ENCODE measurements around the gene ZBTB33. TPM values are rescaled to one million over a fixed set of nuclear protein-coding genes. Genes with fewer than 3 reads are reported as not detected.

Gene ZBTB33
- total and polyA plus RNA-seq, 2 experiments from 2014 or later = 8.5 to 11.6 TPM

GRCh38 chrX:120290107-120290506, 39.5 kb downstream of the ZBTB33 start:
- Histone ChIP-seq H3K9me2 (ENCODE audit: insufficient read depth) (no peaks in the 10 kb centered on the region), H3F3A (ENCODE audit: insufficient read depth) (no peaks in the 10 kb centered on the region), H3K36me3 (ENCODE audit: low read depth) (no peaks in the 10 kb centered on the region), H2AFZ (no peak overlapping the region), H3K27ac (no peak overlapping the region), H4K20me1 (ENCODE audit: insufficient read depth) (no peaks in the 10 kb centered on the region), H3K4me3 (no peak overlapping the region), H3K9me3 (ENCODE audit: low read depth) (no peaks in the 10 kb centered on the region), H3K4me2 (ENCODE audit: unreplicated experiment) (no peak overlapping the region), H3K79me2 (ENCODE audit: insufficient read depth) (no peaks in the 10 kb centered on the region), H3K4me1 (ENCODE audit: insufficient read depth) (no peaks in the 10 kb centered on the region), H3K27me3 (replicated peaks; ENCODE audit: insufficient read depth) (no peaks in the 10 kb centered on the region), H3K9ac (no peak overlapping the region)
- TF ChIP-seq EZH2phosphoT487 (IDR thresholded peaks at IDR 0.05; ENCODE audit: insufficient read depth, low read depth) (no peak), EZH2 (IDR thresholded peaks at IDR 0.05; ENCODE audit: insufficient read depth, poor library complexity, severe bottlenecking) (no peak)
- no peak for DNase-seq
- in situ Hi-C loops (cut with MboI) = no loop called here

- no peak overlapping the region for H3K4me3 ChIP-seq
- no peaks in the 10 kb centered on the region for H3F3A ChIP-seq (ENCODE audit: insufficient read depth)
- H3K4me2 ChIP-seq (ENCODE audit: unreplicated experiment) = no peak overlapping the region
- H3K9ac ChIP-seq = no peak overlapping the region
- 66 to 74% methylated on average over 6 of the region's 6 CpGs for WGBS, 2 experiments (ENCODE audit: low coverage in 1 of 2, low lambda C conversion rate in 2 of 2, missing lambda C conversion rate in 2 of 2)
- DNase-seq = no peak
- H2AFZ ChIP-seq = no peak overlapping the region
- in situ Hi-C loops (cut with MboI) = no loop called here
- H3K9me3 ChIP-seq (ENCODE audit: low read depth) = no peaks in the 10 kb centered on the region
- H3K4me1 ChIP-seq (ENCODE audit: insufficient read depth) = no peaks in the 10 kb centered on the region
- no peaks in the 10 kb centered on the region for H3K27me3 ChIP-seq (replicated peaks; ENCODE audit: insufficient read depth)
- no peaks in the 10 kb centered on the region for H3K36me3 ChIP-seq (ENCODE audit: low read depth)
- no peak overlapping the region for H3K27ac ChIP-seq
- no peaks in the 10 kb centered on the region for H3K79me2 ChIP-seq (ENCODE audit: insufficient read depth)
- no peaks in the 10 kb centered on the region for H3K9me2 ChIP-seq (ENCODE audit: insufficient read depth)
- TF ChIP-seq EZH2phosphoT487 (IDR thresholded peaks at IDR 0.05; ENCODE audit: insufficient read depth, low read depth) = no peak
- no peak for TF ChIP-seq EZH2 (IDR thresholded peaks at IDR 0.05; ENCODE audit: insufficient read depth, poor library complexity, severe bottlenecking)
- no peaks in the 10 kb centered on the region for H4K20me1 ChIP-seq (ENCODE audit: insufficient read depth)
Observed at GRCh38 chrX:120291211-120291610, 40.6 kb downstream of the ZBTB33 start.

GRCh38 chrX:120293015-120293414, 42.4 kb downstream of the ZBTB33 start:
- Histone ChIP-seq H3K27ac (no peak overlapping the region), H3K4me1 (ENCODE audit: insufficient read depth) (no peaks in the 10 kb centered on the region), H3K4me2 (ENCODE audit: unreplicated experiment) (no peak overlapping the region), H3K36me3 (ENCODE audit: low read depth) (no peaks in the 10 kb centered on the region), H3K4me3 (no peak overlapping the region), H2AFZ (no peak overlapping the region), H3K27me3 (replicated peaks; ENCODE audit: insufficient read depth) (no peaks in the 10 kb centered on the region), H3F3A (ENCODE audit: insufficient read depth) (no peaks in the 10 kb centered on the region), H3K9me3 (ENCODE audit: low read depth) (no peaks in the 10 kb centered on the region), H3K79me2 (ENCODE audit: insufficient read depth) (no peaks in the 10 kb centered on the region), H3K9ac (no peak overlapping the region), H4K20me1 (ENCODE audit: insufficient read depth) (no peaks in the 10 kb centered on the region), H3K9me2 (ENCODE audit: insufficient read depth) (no peaks in the 10 kb centered on the region)
- no peak for DNase-seq
- TF ChIP-seq EZH2phosphoT487 (IDR thresholded peaks at IDR 0.05; ENCODE audit: insufficient read depth, low read depth) (no peak), EZH2 (IDR thresholded peaks at IDR 0.05; ENCODE audit: insufficient read depth, poor library complexity, severe bottlenecking) (no peak)
- in situ Hi-C loops (cut with MboI) = no loop called here
- 27 to 43% methylated on average over 2 of the region's 2 CpGs for WGBS, 2 experiments (ENCODE audit: low coverage in 1 of 2, low lambda C conversion rate in 2 of 2, missing lambda C conversion rate in 2 of 2)

- Histone ChIP-seq H3K27ac (no peak overlapping the region), H3K9me3 (ENCODE audit: low read depth) (no peaks in the 10 kb centered on the region), H3K79me2 (ENCODE audit: insufficient read depth) (no peaks in the 10 kb centered on the region), H3K4me3 (no peak overlapping the region), H3F3A (ENCODE audit: insufficient read depth) (no peaks in the 10 kb centered on the region), H2AFZ (no peak overlapping the region), H3K9me2 (ENCODE audit: insufficient read depth) (no peaks in the 10 kb centered on the region), H4K20me1 (ENCODE audit: insufficient read depth) (no peaks in the 10 kb centered on the region), H3K36me3 (ENCODE audit: low read depth) (no peaks in the 10 kb centered on the region), H3K4me2 (ENCODE audit: unreplicated experiment) (no peak overlapping the region), H3K9ac (no peak overlapping the region), H3K27me3 (replicated peaks; ENCODE audit: insufficient read depth) (no peaks in the 10 kb centered on the region), H3K4me1 (ENCODE audit: insufficient read depth) (no peaks in the 10 kb centered on the region)
- no peak for TF ChIP-seq EZH2 (IDR thresholded peaks at IDR 0.05; ENCODE audit: insufficient read depth, poor library complexity, severe bottlenecking)
- no peak for TF ChIP-seq EZH2phosphoT487 (IDR thresholded peaks at IDR 0.05; ENCODE audit: insufficient read depth, low read depth)
- no peak for DNase-seq
- in situ Hi-C loops (cut with MboI) = no loop called here
Observed at GRCh38 chrX:120294651-120295050, 44.0 kb downstream of the ZBTB33 start.

GRCh38 chrX:120297923-120298322, 47.3 kb downstream of the ZBTB33 start:
- Histone ChIP-seq H4K20me1 (ENCODE audit: insufficient read depth) (no peaks in the 10 kb centered on the region), H3K9me2 (ENCODE audit: insufficient read depth) (no peaks in the 10 kb centered on the region), H3K4me2 (ENCODE audit: unreplicated experiment) (no peak overlapping the region), H2AFZ (no peak overlapping the region), H3K27me3 (replicated peaks; ENCODE audit: insufficient read depth) (no peaks in the 10 kb centered on the region), H3K36me3 (ENCODE audit: low read depth) (no peaks in the 10 kb centered on the region), H3F3A (ENCODE audit: insufficient read depth) (no peaks in the 10 kb centered on the region), H3K9ac (no peak overlapping the region), H3K27ac (no peak overlapping the region), H3K9me3 (ENCODE audit: low read depth) (no peaks in the 10 kb centered on the region), H3K4me3 (no peak overlapping the region), H3K4me1 (ENCODE audit: insufficient read depth) (no peaks in the 10 kb centered on the region), H3K79me2 (ENCODE audit: insufficient read depth) (no peaks in the 10 kb centered on the region)
- TF ChIP-seq EZH2 (IDR thresholded peaks at IDR 0.05; ENCODE audit: insufficient read depth, poor library complexity, severe bottlenecking) (no peak), EZH2phosphoT487 (IDR thresholded peaks at IDR 0.05; ENCODE audit: insufficient read depth, low read depth) (no peak)
- in situ Hi-C loops (cut with MboI) = no loop called here
- WGBS, 2 experiments (ENCODE audit: low coverage in 1 of 2, low lambda C conversion rate in 2 of 2, missing lambda C conversion rate in 2 of 2) = 64 to 76% methylated on average over 1 of the region's 1 CpG
- no peak for DNase-seq
